GM23248 (cell line): ENCODE results near the gene CLCN4. TPM values are rescaled to one million over a fixed set of nuclear protein-coding genes. Genes with fewer than 3 reads are reported as not detected.

Experiments
- DNase-seq: peaks from one replicate; pipeline ENCODE4 v3.0.0-alpha.2; 2015
- H2AFZ ChIP-seq: fragments of 200-600 bp; sonication (generic); 2 replicates; pipeline ENCODE4 v1.6.1; 2016; ENCODE audit warnings: antibody characterized with exemption
- H3F3A ChIP-seq: fragments of 200-600 bp; sonication (generic); 2 replicates; pipeline ENCODE4 v1.6.1; 2016; ENCODE audit warnings: mild to moderate bottlenecking, antibody characterized with exemption, mixed run types; ENCODE audit not compliant: insufficient read depth
- H3K27ac ChIP-seq: fragments of 200-600 bp; sonication (generic); 2 replicates; pipeline ENCODE4 v1.5.1; 2016; ENCODE audit warnings: mild to moderate bottlenecking
- H3K27me3 ChIP-seq: fragments of 200-600 bp; sonication (generic); replicated peaks from 2 replicates; pipeline ENCODE4 v1.6.1; 2016; ENCODE audit warnings: mild to moderate bottlenecking; ENCODE audit not compliant: insufficient read depth
- H3K36me3 ChIP-seq: fragments of 200-600 bp; sonication (generic); 2 replicates; pipeline ENCODE4 v1.6.1; 2016; ENCODE audit warnings: low read depth, mild to moderate bottlenecking
- H3K4me1 ChIP-seq: fragments of 200-600 bp; sonication (generic); 2 replicates; pipeline ENCODE4 v1.6.1; 2016; ENCODE audit warnings: mild to moderate bottlenecking; ENCODE audit not compliant: insufficient read depth
- H3K4me2 ChIP-seq: fragments of 200-600 bp; sonication (generic); one replicate; pipeline ENCODE4 v1.6.1; 2016; ENCODE audit warnings: mild to moderate bottlenecking; ENCODE audit not compliant: unreplicated experiment
- H3K4me3 ChIP-seq: fragments of 200-600 bp; sonication (generic); 2 replicates; pipeline ENCODE4 v1.5.1; 2016; ENCODE audit warnings: mild to moderate bottlenecking
- H3K79me2 ChIP-seq: fragments of 200-600 bp; sonication (generic); 2 replicates; pipeline ENCODE4 v1.6.1; 2016; ENCODE audit warnings: mild to moderate bottlenecking; ENCODE audit not compliant: insufficient read depth
- H3K9ac ChIP-seq: fragments of 200-600 bp; sonication (generic); 2 replicates; pipeline ENCODE4 v1.6.1; 2016; ENCODE audit warnings: mild to moderate bottlenecking
- H3K9me2 ChIP-seq: fragments of 200-600 bp; sonication (generic); 2 replicates; pipeline ENCODE4 v1.6.1; 2016; ENCODE audit warnings: mixed run types, mild to moderate bottlenecking, moderate library complexity; ENCODE audit not compliant: insufficient read depth
- H3K9me3 ChIP-seq: fragments of 200-600 bp; sonication (generic); one replicate; pipeline ENCODE4 v1.6.1; 2017; ENCODE audit warnings: low read depth
- H4K20me1 ChIP-seq: fragments of 200-600 bp; sonication (generic); 2 replicates; pipeline ENCODE4 v1.6.0; 2016; ENCODE audit not compliant: insufficient read depth
- EZH2 ChIP-seq: fragments of 200-600 bp; sonication (generic); IDR thresholded peaks from 2 replicates; pipeline ENCODE4 v1.6.1; 2018; ENCODE audit warnings: antibody characterized with exemption, mild to moderate bottlenecking; ENCODE audit not compliant: insufficient read depth, poor library complexity, severe bottlenecking
- EZH2phosphoT487 ChIP-seq: fragments of 200-600 bp; sonication (generic); IDR thresholded peaks from 2 replicates; pipeline ENCODE4 v1.6.1; 2018; ENCODE audit warnings: antibody characterized with exemption, moderate library complexity, mild to moderate bottlenecking, low read depth; ENCODE audit not compliant: insufficient read depth
- WGBS, 2 experiments: methylation state at CpG; one replicate each; pipeline ENCODE4 v1.1.6; 2015 to 2017; ENCODE audit warnings: low lambda C conversion rate in 2 of 2, low coverage in 1 of 2; ENCODE audit errors: missing lambda C conversion rate in 2 of 2; 5-methylcytosine and 5-hydroxymethylcytosine counted together
- in situ Hi-C: fragments of 300-500 bp; cut with MboI; formaldehyde crosslinking; loops from 2 replicates; pipeline ENCODE4 v1.15.0; 2020
- polyA plus RNA-seq: library from polyadenylated mRNA; unstranded; fragments of >200 nt; fragmentation: Nextera tagmentation; extraction: Ambion mirVana; gene quantifications from 2 replicates; pipeline ENCODE4 v1.2.1, GENCODE V29; 2016
- total RNA-seq: library from RNA; depleted of rRNA; stranded (reverse); fragments of >200 nt; shearing (Covaris generic); gene quantifications from 2 replicates; pipeline ENCODE4 v1.2.3, GENCODE V29; 2014

CLCN4 gene
- total and polyA plus RNA-seq, 2 experiments from 2014 or later = 0.29 to 0.97 TPM

- Histone ChIP-seq H2AFZ (no peak overlapping the region), H3K9me2 (no peaks in the 10 kb centered on the region), H3K9me3 (no peaks in the 10 kb centered on the region), H3K27ac (no peak overlapping the region), H3K4me3 (no peak overlapping the region), H4K20me1 (no peaks in the 10 kb centered on the region), H3K79me2 (no peaks in the 10 kb centered on the region), H3K27me3 (no peaks in the 10 kb centered on the region), H3F3A (no peaks in the 10 kb centered on the region), H3K36me3 (no peaks in the 10 kb centered on the region; the same call in 1 of the 2 replicates), H3K4me2 (no peak overlapping the region), H3K9ac (no peak overlapping the region; the same call in 1 of the 2 replicates), H3K4me1 (no peaks in the 10 kb centered on the region)
- in situ Hi-C loops = loop anchor here (25.0 kb wide), 1 partner anchor 232 kb away; no protein-coding TSS in a partner anchor
- TF ChIP-seq EZH2phosphoT487 (no peak), EZH2 (no peak)
- DNase-seq = peak; percentile 70
- WGBS, 2 experiments = 12 to 16% methylated on average over 16 of the region's 16 CpGs
These were observed 37.3 kb upstream of the CLCN4 start for GRCh38 chrX:10119399-10119990.

DNA sequence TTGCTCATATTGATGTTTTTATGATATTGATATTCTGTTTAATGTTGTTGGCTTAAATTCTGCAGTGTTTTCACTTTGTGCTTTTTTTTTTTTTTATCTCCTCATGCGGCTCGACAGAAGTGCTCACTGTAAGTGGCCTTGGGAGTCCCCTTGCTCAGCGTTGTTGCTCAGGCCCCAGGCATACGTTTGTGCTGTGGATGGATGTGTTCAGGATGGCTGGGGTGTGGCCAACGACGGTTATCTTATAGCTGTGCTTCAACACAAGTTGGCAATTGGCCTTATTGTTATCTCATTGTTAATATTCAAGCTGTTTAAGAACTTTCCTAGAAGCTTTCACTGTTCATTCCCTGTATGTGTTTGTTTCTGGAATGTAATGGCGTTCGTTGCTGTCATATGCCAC, 36.4 kb upstream of the CLCN4 start:
- TF ChIP-seq EZH2 = no peak
- no peak for TF ChIP-seq EZH2phosphoT487
- in situ Hi-C loops = loop anchor here (25.0 kb wide), 1 partner anchor 233 kb away; no protein-coding TSS in a partner anchor
- no peaks in the 10 kb centered on the region for H3K27me3 ChIP-seq
- H3K36me3 ChIP-seq = no peaks in the 10 kb centered on the region; the same call in 1 of the 2 replicates
- no peaks in the 10 kb centered on the region for H3K9me2 ChIP-seq
- H3K9ac ChIP-seq = no peak overlapping the region
- 98% methylated on average over 7 to 8 of the region's 8 CpGs for WGBS, 2 experiments
- no peaks in the 10 kb centered on the region for H3F3A ChIP-seq
- H3K4me2 ChIP-seq = no peak overlapping the region
- no peaks in the 10 kb centered on the region for H3K9me3 ChIP-seq
- H3K4me3 ChIP-seq = no peak overlapping the region
- no peak for DNase-seq
- H3K4me1 ChIP-seq = no peaks in the 10 kb centered on the region
- H4K20me1 ChIP-seq = no peaks in the 10 kb centered on the region
- no peaks in the 10 kb centered on the region for H3K79me2 ChIP-seq
- H3K27ac ChIP-seq = no peak overlapping the region
- no peak overlapping the region for H2AFZ ChIP-seq

GRCh38 chrX:10120828-10121227, 35.9 kb upstream of the CLCN4 start:
- no peak overlapping the region for H3K9ac ChIP-seq
- H3K9me2 ChIP-seq = no peaks in the 10 kb centered on the region
- no peak for TF ChIP-seq EZH2phosphoT487
- no peak for TF ChIP-seq EZH2
- no peak overlapping the region for H3K27ac ChIP-seq
- no peaks in the 10 kb centered on the region for H3K27me3 ChIP-seq
- H3K79me2 ChIP-seq = no peaks in the 10 kb centered on the region
- no peaks in the 10 kb centered on the region for H4K20me1 ChIP-seq
- H3K4me1 ChIP-seq = no peaks in the 10 kb centered on the region
- H3K36me3 ChIP-seq = no peaks in the 10 kb centered on the region; the same call in 1 of the 2 replicates
- no peak for DNase-seq
- H3K4me2 ChIP-seq = no peak overlapping the region
- no peak overlapping the region for H2AFZ ChIP-seq
- WGBS, 2 experiments = 97 to 100% methylated on average over 3 to 7 of the region's 7 CpGs
- H3F3A ChIP-seq = no peaks in the 10 kb centered on the region
- H3K9me3 ChIP-seq = no peaks in the 10 kb centered on the region
- in situ Hi-C loops = loop anchor here (25.0 kb wide), 1 partner anchor 234 kb away; no protein-coding TSS in a partner anchor
- H3K4me3 ChIP-seq = no peak overlapping the region

DNA sequence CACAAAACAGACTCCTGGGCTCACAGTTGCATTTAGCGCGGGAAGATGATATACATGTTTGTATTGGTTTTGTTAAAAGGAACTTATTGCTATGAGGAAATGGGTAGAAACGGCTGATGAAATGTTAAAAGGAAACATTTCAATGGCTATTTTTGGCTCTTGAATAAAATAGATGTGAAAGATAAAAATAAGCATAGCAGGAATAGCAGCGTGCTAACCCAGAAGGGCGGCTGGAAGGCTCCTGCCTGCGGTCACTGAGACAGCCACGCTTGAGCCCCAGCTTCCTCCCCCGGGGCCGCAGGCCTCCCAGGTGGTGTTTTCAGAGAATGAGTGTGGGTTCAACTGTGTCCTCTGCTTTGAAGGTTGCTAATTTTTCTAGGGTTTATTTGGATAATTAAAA, 35.0 kb upstream of the CLCN4 start:
- in situ Hi-C loops = loop anchor here (25.0 kb wide), 1 partner anchor 234 kb away; no protein-coding TSS in a partner anchor
- TF ChIP-seq EZH2phosphoT487 (no peak), EZH2 (no peak)
- H3K27me3 ChIP-seq = no peaks in the 10 kb centered on the region
- no peak overlapping the region for H3K4me3 ChIP-seq
- no peaks in the 10 kb centered on the region for H3K9me2 ChIP-seq
- no peaks in the 10 kb centered on the region for H3K9me3 ChIP-seq
- WGBS, 2 experiments = 96 to 99% methylated on average over 9 of the region's 9 CpGs
- H3K9ac ChIP-seq = no peak overlapping the region
- H3K36me3 ChIP-seq = no peaks in the 10 kb centered on the region; the same call in 1 of the 2 replicates
- H3K4me2 ChIP-seq = no peak overlapping the region
- H4K20me1 ChIP-seq = no peaks in the 10 kb centered on the region
- H2AFZ ChIP-seq = no peak overlapping the region
- H3K27ac ChIP-seq = no peak overlapping the region
- H3K4me1 ChIP-seq = no peaks in the 10 kb centered on the region
- H3K79me2 ChIP-seq = no peaks in the 10 kb centered on the region
- H3F3A ChIP-seq = no peaks in the 10 kb centered on the region
- no peak for DNase-seq
